Progenitor cell of endocrine pancreas (in vitro differentiated cells): ENCODE measurements around the gene P2RY11. TPM values are rescaled to one million over a fixed set of nuclear protein-coding genes. Genes with fewer than 3 reads are reported as not detected.

ENCODE experiments used
- DNase-seq: peaks from one replicate; pipeline ENCODE4 v3.0.0; 2021; ENCODE audit warnings: low spot score; ENCODE audit not compliant: unreplicated experiment
- H3K27ac Mint-ChIP-seq: 2 replicates; pipeline ENCODE4 v1.8.0; 2021; ENCODE audit warnings: mild to moderate bottlenecking, moderate library complexity, mixed read lengths
- H3K27me3 Mint-ChIP-seq: 2 replicates; pipeline ENCODE4 v1.8.0; 2021; ENCODE audit warnings: mixed read lengths
- H3K36me3 Mint-ChIP-seq: 2 replicates; pipeline ENCODE4 v1.8.0; 2022; ENCODE audit warnings: mixed read lengths; ENCODE audit not compliant: insufficient read depth
- H3K4me1 Mint-ChIP-seq: 2 replicates; pipeline ENCODE4 v1.8.0; 2021; ENCODE audit warnings: low read depth, mixed read lengths
- H3K4me3 Mint-ChIP-seq: 2 replicates; pipeline ENCODE4 v1.8.0; 2021; ENCODE audit warnings: low read depth, mild to moderate bottlenecking, moderate library complexity, mixed read lengths
- H3K9me3 Mint-ChIP-seq: 2 replicates; pipeline ENCODE4 v1.8.0; 2021; ENCODE audit warnings: low read depth, mixed read lengths
- CTCF ChIP-seq: fragments of 200-600 bp; sonication (generic); IDR thresholded peaks from one replicate; pipeline ENCODE4 v1.5.0; 2021; ENCODE audit warnings: antibody characterized with exemption, mild to moderate bottlenecking; ENCODE audit not compliant: unreplicated experiment
- total RNA-seq: library from RNA; stranded (reverse); gene quantifications from 2 replicates; pipeline ENCODE4 v1.2.1, GENCODE V29; 2021

The P2RY11 gene
- total RNA-seq, 1 donor from 2014 or later: 23.7 TPM

- H3K27me3 Mint-ChIP-seq: peaks cover 25% of the 10 kb centered on the region
- H3K27ac Mint-ChIP-seq: no peak overlapping the region
- H3K4me3 Mint-ChIP-seq: no peak overlapping the region
- H3K36me3 Mint-ChIP-seq: peaks cover 1% of the 10 kb centered on the region
- DNase-seq: no peak
- no peaks in the 10 kb centered on the region for H3K9me3 Mint-ChIP-seq
- H3K4me1 Mint-ChIP-seq: no peaks in the 10 kb centered on the region
- TF ChIP-seq CTCF: no peak
Measured at GRCh38 chr19:10093295-10094186, 18.0 kb upstream of the P2RY11 start.

GRCh38 chr19:10095622-10095947, 15.9 kb upstream of the P2RY11 start:
- Mint-ChIP-seq H3K36me3 (peaks cover 1% of the 10 kb centered on the region), H3K27me3 (peaks cover 40% of the 10 kb centered on the region), H3K9me3 (no peaks in the 10 kb centered on the region), H3K27ac (peak overlapping the region; percentile 73), H3K4me1 (no peaks in the 10 kb centered on the region), H3K4me3 (no peak overlapping the region)
- DNase-seq: no peak
- no peak for TF ChIP-seq CTCF

GRCh38 chr19:10095948-10096614, 15.4 kb upstream of the P2RY11 start:
- H3K4me1 Mint-ChIP-seq: no peaks in the 10 kb centered on the region
- no peak for TF ChIP-seq CTCF
- DNase-seq: peak; percentile 79
- peaks cover 1% of the 10 kb centered on the region for H3K36me3 Mint-ChIP-seq
- peaks cover 41% of the 10 kb centered on the region for H3K27me3 Mint-ChIP-seq
- no peaks in the 10 kb centered on the region for H3K9me3 Mint-ChIP-seq
- no peak overlapping the region for H3K27ac Mint-ChIP-seq
- H3K4me3 Mint-ChIP-seq: no peak overlapping the region

GRCh38 chr19:10096615-10096963, 14.9 kb upstream of the P2RY11 start:
- Mint-ChIP-seq H3K4me1 (no peaks in the 10 kb centered on the region), H3K36me3 (no peaks in the 10 kb centered on the region), H3K4me3 (no peak overlapping the region), H3K27me3 (peaks cover 41% of the 10 kb centered on the region), H3K27ac (no peak overlapping the region), H3K9me3 (no peaks in the 10 kb centered on the region)
- TF ChIP-seq CTCF: no peak
- no peak for DNase-seq

- H3K27ac Mint-ChIP-seq: no peak overlapping the region
- TF ChIP-seq CTCF: no peak
- no peaks in the 10 kb centered on the region for H3K4me1 Mint-ChIP-seq
- no peaks in the 10 kb centered on the region for H3K36me3 Mint-ChIP-seq
- H3K27me3 Mint-ChIP-seq: peaks cover 24% of the 10 kb centered on the region
- H3K4me3 Mint-ChIP-seq: no peak overlapping the region
- no peak for DNase-seq
- no peaks in the 10 kb centered on the region for H3K9me3 Mint-ChIP-seq
Measured at GRCh38 chr19:10100163-10100785, 11.2 kb upstream of the P2RY11 start.
